MCF 10A (cell line): Measurements from ENCODE around the gene DYSF. TPM values are rescaled to one million over a fixed set of nuclear protein-coding genes. Genes with fewer than 3 reads are reported as not detected.

Source experiments
- BruUV-seq: library from RNA; stranded (reverse); fragments of 400-500 nt; replicated peaks from 2 replicates; lab custom pipeline; 2021; lab: Mats Ljungman, UMichigan
- CTCF ChIA-PET: fragments of 300-600 bp; sonication (Branson Sonifier 250); formaldehyde crosslinking; extraction: SDS; loops from one replicate; lab custom pipeline; 2021; ENCODE audit warnings: antibody characterized with exemption, inconsistent platforms; lab: Yijun Ruan, JAX
- POLR2A ChIA-PET: fragments of 300-600, 350-650 bp; sonication (Branson Sonifier 250); formaldehyde crosslinking; extraction: SDS; loops from one replicate; lab custom pipeline; 2020; ENCODE audit warnings: antibody characterized with exemption, inconsistent platforms; lab: Yijun Ruan, JAX
- DNase-seq: peaks from one replicate; pipeline ENCODE4 v3.0.0-alpha.2; 2018; ENCODE audit not compliant: unreplicated experiment
- H3K27ac Mint-ChIP-seq: one replicate; pipeline ENCODE4 v1.8.0; 2022; ENCODE audit warnings: mild to moderate bottlenecking, low read depth, mixed read lengths; ENCODE audit not compliant: unreplicated experiment
- H3K27me3 Mint-ChIP-seq: one replicate; pipeline ENCODE4 v1.8.0; 2022; ENCODE audit warnings: mixed read lengths; ENCODE audit not compliant: insufficient read depth, unreplicated experiment
- H3K36me3 Mint-ChIP-seq: one replicate; pipeline ENCODE4 v1.8.0; 2022; ENCODE audit warnings: mild to moderate bottlenecking, moderate library complexity, mixed read lengths; ENCODE audit not compliant: insufficient read depth, unreplicated experiment
- H3K4me1 Mint-ChIP-seq: one replicate; pipeline ENCODE4 v1.8.0; 2022; ENCODE audit warnings: mixed read lengths; ENCODE audit not compliant: insufficient read depth, unreplicated experiment
- H3K4me3 Mint-ChIP-seq: one replicate; pipeline ENCODE4 v1.8.0; 2022; ENCODE audit warnings: mild to moderate bottlenecking, moderate library complexity, mixed read lengths; ENCODE audit not compliant: unreplicated experiment
- H3K9me3 Mint-ChIP-seq: one replicate; pipeline ENCODE4 v1.8.0; 2022; ENCODE audit warnings: mixed read lengths; ENCODE audit not compliant: unreplicated experiment
- CTCF ChIP-seq: fragments of 200-600 bp; IDR thresholded peaks from one replicate; pipeline ENCODE4 v1.8.0; 2022; ENCODE audit warnings: antibody characterized with exemption, mild to moderate bottlenecking; ENCODE audit not compliant: unreplicated experiment
- intact Hi-C: fragments of 100-400 bp; cut with micrococcal nuclease; formaldehyde crosslinking; loops from 2 replicates; pipeline ENCODE4 v1.14.1; 2022
- total RNA-seq: library from RNA; stranded (reverse); gene quantifications from 2 replicates; pipeline ENCODE4 v1.2.3, GENCODE V29; 2022

DYSF gene
- total RNA-seq, 1 experiment from 2014 or later = 2.0 TPM

DNA sequence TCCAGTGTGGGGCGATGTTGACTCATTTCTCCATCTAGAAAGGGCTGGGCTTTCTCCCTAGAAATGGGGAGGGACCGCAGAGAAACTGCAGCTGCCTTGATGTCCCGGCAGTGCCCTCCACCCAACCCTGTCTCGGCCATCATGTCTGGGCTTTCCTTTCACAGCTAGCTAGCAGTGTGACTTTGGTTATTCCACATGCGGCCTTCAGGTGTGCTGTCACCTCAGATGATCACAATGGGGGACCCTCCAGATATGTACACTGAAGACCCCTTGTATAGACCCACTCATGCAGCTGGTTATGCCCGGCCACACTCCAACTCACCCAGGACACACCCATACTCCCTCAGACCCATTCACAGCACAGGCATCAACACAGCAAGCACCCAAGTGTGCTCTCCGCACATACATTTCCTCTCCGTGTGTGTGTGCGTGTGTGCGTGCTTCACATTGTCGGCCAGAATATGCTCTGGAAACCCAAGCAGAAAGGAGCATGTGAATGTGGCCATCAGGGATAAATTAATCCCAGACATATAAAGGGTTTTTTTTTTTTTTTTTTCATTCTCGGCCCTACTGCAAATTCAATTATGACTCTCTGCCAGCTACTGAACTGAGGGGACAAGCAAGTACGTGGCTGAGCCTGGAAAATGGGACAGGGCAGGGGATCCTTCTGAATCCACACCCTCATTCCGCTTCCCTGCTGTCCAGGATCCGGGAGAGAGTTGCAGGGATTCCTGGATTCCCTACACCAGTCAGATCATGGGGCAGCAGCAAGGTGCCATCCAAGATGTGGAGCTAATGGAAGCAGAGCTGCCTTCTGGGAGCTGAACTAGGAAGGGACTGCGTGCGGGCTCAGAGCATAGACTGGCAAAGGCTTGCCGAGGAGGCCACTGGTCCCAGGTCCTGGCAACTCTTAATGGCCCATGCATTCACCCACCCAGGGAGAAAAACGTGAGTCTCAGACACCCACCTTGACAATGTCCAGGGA is 240.2 kb downstream of the DYSF start:
- peaks cover 58% of the 10 kb centered on the region for H3K27me3 Mint-ChIP-seq
- no peaks in the 10 kb centered on the region for H3K9me3 Mint-ChIP-seq
- no peak overlapping the region for H3K4me3 Mint-ChIP-seq
- no peak for TF ChIP-seq CTCF
- ChIA-PET CTCF (interaction anchor here (0.6 to 1.0 kb wide), 2 partner anchors 107 to 124 kb away, joined by 3 read pairs; no protein-coding TSS in a partner anchor), POLR2A (no interaction called here)
- DNase-seq = no peak
- H3K36me3 Mint-ChIP-seq = no peaks in the 10 kb centered on the region
- no peak overlapping the region for H3K27ac Mint-ChIP-seq
- H3K4me1 Mint-ChIP-seq = no peaks in the 10 kb centered on the region
- intact Hi-C loops = no loop called here
- BruUV-seq = no TSS peak

- Mint-ChIP-seq H3K27me3 (peaks cover 54% of the 10 kb centered on the region), H3K4me1 (no peaks in the 10 kb centered on the region)
- no TSS peak for BruUV-seq
These were observed 241.3 kb downstream of the DYSF start for GRCh38 chr2:71694501-71695234.

DNA sequence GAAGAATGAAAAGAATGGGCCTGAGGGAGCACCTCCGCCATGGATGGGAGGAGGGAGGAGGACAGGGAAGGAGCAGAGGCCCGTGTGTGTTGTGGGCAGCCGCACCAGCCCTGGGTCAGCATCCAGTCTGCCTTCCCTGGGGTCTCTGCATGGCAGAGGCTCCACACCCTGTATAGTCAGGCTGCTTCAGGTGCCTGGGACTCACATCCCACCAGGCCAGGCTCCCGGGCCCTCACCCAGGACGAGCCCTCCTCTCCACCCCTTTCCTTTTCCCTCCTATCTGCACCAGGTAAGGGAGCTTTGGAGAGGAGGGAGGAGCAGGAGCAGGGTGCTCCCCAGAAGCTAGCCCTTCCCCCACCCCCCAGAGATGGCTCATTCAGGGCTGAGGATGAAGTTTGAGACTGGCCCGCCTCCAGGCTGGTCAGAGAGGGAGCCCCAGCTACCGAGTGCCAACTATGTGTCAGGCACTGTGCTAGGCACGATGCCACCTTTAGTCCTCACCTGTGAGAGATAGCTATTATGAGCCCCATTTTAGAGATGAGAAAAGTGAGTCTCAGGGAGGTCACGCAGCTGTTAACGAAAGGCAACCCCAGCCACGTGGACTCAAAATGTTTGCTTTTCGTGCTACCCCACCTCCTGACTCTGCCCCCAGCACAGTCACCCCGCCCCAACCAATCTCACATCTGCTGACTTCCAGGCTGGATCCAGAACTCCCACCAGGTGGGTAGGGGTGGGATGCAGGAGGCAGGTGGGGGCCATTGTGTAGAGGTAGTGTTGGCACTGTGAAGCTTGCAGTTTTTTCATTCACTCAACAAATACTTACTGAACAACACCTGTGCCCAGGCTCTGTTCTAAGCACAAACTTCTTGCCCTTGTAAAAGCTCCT is 242.1 kb downstream of the DYSF start:
- Mint-ChIP-seq H3K9me3 (no peaks in the 10 kb centered on the region), H3K4me1 (no peaks in the 10 kb centered on the region), H3K27ac (no peak overlapping the region), H3K27me3 (peaks cover 51% of the 10 kb centered on the region), H3K36me3 (no peaks in the 10 kb centered on the region), H3K4me3 (no peak overlapping the region)
- ChIA-PET POLR2A (no interaction called here), CTCF (interaction anchor here (0.5 to 0.6 kb wide), 2 partner anchors 171 to 402 kb away, joined by 4 read pairs; no protein-coding TSS in a partner anchor)
- intact Hi-C loops = no loop called here
- BruUV-seq = no TSS peak
- DNase-seq = no peak
- no peak for TF ChIP-seq CTCF

More at GRCh38 chr2:71694501-71695234, 241.3 kb downstream of the DYSF start:
- CTCF ChIA-PET = no interaction called here
- intact Hi-C loops = no loop called here
- POLR2A ChIA-PET = no interaction called here
- no peak for DNase-seq
- H3K27ac Mint-ChIP-seq = no peak overlapping the region
- H3K9me3 Mint-ChIP-seq = no peaks in the 10 kb centered on the region
- no peak for TF ChIP-seq CTCF
- no peaks in the 10 kb centered on the region for H3K36me3 Mint-ChIP-seq
- H3K4me3 Mint-ChIP-seq = no peak overlapping the region
